Aorta (tissue), 5 donors: ENCODE measurements around the gene PIP4K2A. TPM values are rescaled to one million over a fixed set of nuclear protein-coding genes. Genes with fewer than 3 reads are reported as not detected.

Experiments used
- ATAC-seq: fragments of 200-7000 bp; cut with Tn5 transposase; one replicate; pipeline ENCODE4 v1.9.1; 2022; ENCODE audit warnings: moderate library complexity; ENCODE audit not compliant: low FRiP score
- DNase-seq, 2 donors: peaks; one replicate each; pipeline ENCODE4 v3.0.0-alpha.2; 2020
- H3K27ac ChIP-seq, 2 donors: one replicate each; pipeline ENCODE4 v1.5.1; 2013; ENCODE audit warnings: low read length in 2 of 2, mild to moderate bottlenecking in 2 of 2, moderate library complexity in 2 of 2, control low read depth in 1 of 2, inconsistent platforms in 1 of 2, low read depth in 1 of 2
- H3K27me3 ChIP-seq, 2 donors: one replicate each; pipeline ENCODE4 v1.6.1; 2013; ENCODE audit warnings: control low read depth in 1 of 2, low read length in 1 of 2, mild to moderate bottlenecking in 1 of 2, moderate library complexity in 1 of 2; ENCODE audit not compliant: insufficient read depth in 2 of 2, control insufficient read depth in 1 of 2
- H3K36me3 ChIP-seq, 2 donors: one replicate each; pipeline ENCODE4 v1.6.1; 2013; ENCODE audit warnings: control low read depth in 1 of 2, low read length in 1 of 2, mild to moderate bottlenecking in 1 of 2; ENCODE audit not compliant: insufficient read depth in 2 of 2, control insufficient read depth in 1 of 2
- H3K4me1 ChIP-seq, 2 donors: one replicate each; pipeline ENCODE4 v1.6.1; 2013; ENCODE audit warnings: low read length in 2 of 2, control low read depth in 1 of 2, mild to moderate bottlenecking in 1 of 2, moderate library complexity in 1 of 2; ENCODE audit not compliant: insufficient read depth in 2 of 2, control insufficient read depth in 1 of 2
- H3K4me3 ChIP-seq, 2 donors: one replicate each; pipeline ENCODE4 v1.5.1; 2013; ENCODE audit warnings: low read length in 2 of 2, control low read depth in 1 of 2, mild to moderate bottlenecking in 1 of 2
- H3K9me3 ChIP-seq: one replicate; pipeline ENCODE4 v1.6.1; 2013; ENCODE audit warnings: mild to moderate bottlenecking, low read length; ENCODE audit not compliant: control insufficient read depth
- WGBS, 2 donors: extraction: QIAGEN DNeasy Blood & Tissue Kit; methylation state at CpG; one replicate each; pipeline ENCODE4 v1.1.7; 2013; 5-methylcytosine and 5-hydroxymethylcytosine counted together
- intact Hi-C, 2 donors: fragments of 100-400 bp; cut with DNase I; formaldehyde crosslinking; loops; one replicate each; pipeline versions ENCODE4 v1.14.2 to v1.15.0; 2022
- polyA plus RNA-seq, 2 donors: library from polyadenylated mRNA; stranded (reverse); fragments of 200-250 nt; gene quantifications; one replicate each; pipeline ENCODE4 v1.2.3, GENCODE V29; 2013
- total RNA-seq, 2 donors: library from RNA; stranded (reverse); fragmentation: NEBNext Ultra II Directional; extraction: Animal tissue kit (Norgen Biotek cat#: 25700); gene quantifications; one replicate each; pipeline ENCODE4 v1.2.1, GENCODE V29; 2021
- donor health status: healthy with polysubstance abuse.
- donor health status: Bipolar disorder and iron deficiency.
- donor health status: DM: no; HTN: no; CAD: no.
- donor health status: DM: no; HTN: no; CAD: no.
- donor health status: DM: yes; HTN: yes; CAD: no.

The PIP4K2A gene
- total and polyA plus RNA-seq, 4 donors: 24.2 to 90.3 (median 53.6) TPM

DNA sequence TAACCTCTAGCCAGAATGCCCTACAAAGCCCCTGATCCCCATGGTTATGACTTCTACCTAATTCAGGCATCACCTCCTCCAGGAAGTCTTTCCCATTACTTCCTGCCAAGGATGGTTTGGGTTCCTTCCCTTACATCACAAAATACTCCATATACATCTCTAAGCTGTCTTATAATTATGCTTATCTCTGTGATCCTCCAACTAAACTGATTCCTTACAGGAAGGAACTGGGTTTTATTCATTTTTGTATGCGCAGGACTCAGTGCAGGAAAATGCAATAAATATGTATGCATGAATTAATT lies 41.3 kb downstream of the PIP4K2A start:
- 97 to 100% methylated on average over 1 of the region's 1 CpG for WGBS, 2 donors
- H3K4me1 ChIP-seq: peaks cover 1 to 10% of the 10 kb centered on the region in 2 donors
- intact Hi-C loops: no loop called here

DNA sequence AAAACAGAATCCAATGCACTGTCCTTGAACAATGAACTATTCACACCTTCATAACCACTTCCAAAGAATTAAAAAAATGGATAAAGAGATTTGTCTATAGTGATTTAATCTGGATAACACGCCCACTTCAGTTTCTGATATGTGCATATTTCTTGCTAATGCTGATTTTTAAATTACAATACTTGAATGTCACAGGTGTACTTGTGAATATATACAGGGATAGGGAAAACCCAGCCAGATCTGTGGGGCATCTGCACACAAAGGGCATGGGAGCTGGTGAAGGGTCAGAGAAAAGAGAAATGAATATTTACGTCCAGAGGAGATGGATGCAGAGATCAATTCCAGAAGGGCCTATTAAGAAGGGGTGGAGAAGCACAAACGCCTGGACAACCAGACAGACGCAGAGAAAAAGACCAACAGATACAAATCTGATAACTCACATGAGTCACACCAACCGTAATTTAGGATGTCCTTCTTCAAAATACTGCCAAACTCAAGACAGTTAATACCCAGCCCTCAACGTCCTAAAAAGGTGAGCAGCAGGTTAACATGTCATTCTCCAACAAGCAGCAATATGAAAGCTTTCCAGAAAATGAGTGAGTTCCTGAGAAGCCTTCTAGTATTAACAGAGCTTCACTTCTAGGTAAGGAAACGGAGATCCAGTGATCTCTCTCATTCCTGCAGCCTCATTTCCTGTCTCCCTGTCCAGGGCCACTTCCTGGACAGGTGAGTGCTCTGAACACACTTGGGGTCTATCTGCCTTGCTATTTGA lies 41.9 kb downstream of the PIP4K2A start:
- DNase-seq (no peak), ATAC-seq (no peak)
- H3K27ac ChIP-seq: no peak overlapping the region
- intact Hi-C loops: no loop called here
- H3K9me3 ChIP-seq: no peaks in the 10 kb centered on the region
- no peaks in the 10 kb centered on the region for H3K36me3 ChIP-seq
- peaks cover 1 to 10% of the 10 kb centered on the region in 2 donors for H3K4me1 ChIP-seq
- H3K4me3 ChIP-seq: no peak overlapping the region
- 85 to 86% methylated on average over 7 of the region's 7 CpGs for WGBS, 2 donors
- no peaks in the 10 kb centered on the region for H3K27me3 ChIP-seq

More for the DNA sequence above, 41.3 kb downstream of the PIP4K2A start:
- no peak overlapping the region for H3K4me3 ChIP-seq
- no peak for ATAC-seq
- no peaks in the 10 kb centered on the region for H3K27me3 ChIP-seq
- no peaks in the 10 kb centered on the region for H3K9me3 ChIP-seq
- no peaks in the 10 kb centered on the region for H3K36me3 ChIP-seq
- no peak overlapping the region for H3K27ac ChIP-seq
- DNase-seq: no peak

GRCh38 chr10:22670788-22671187 lies 43.6 kb downstream of the PIP4K2A start:
- intact Hi-C loops: no loop called here
- 71 to 77% methylated on average over 5 of the region's 5 CpGs for WGBS, 2 donors
- no peaks in the 10 kb centered on the region for H3K27me3 ChIP-seq
- no peak overlapping the region for H3K27ac ChIP-seq
- no peak overlapping the region for H3K4me3 ChIP-seq
- H3K9me3 ChIP-seq: no peaks in the 10 kb centered on the region
- ATAC-seq (no peak), DNase-seq (no peak)
- H3K4me1 ChIP-seq: peaks cover under 1 to 11% of the 10 kb centered on the region in 2 donors
- no peaks in the 10 kb centered on the region for H3K36me3 ChIP-seq

DNA sequence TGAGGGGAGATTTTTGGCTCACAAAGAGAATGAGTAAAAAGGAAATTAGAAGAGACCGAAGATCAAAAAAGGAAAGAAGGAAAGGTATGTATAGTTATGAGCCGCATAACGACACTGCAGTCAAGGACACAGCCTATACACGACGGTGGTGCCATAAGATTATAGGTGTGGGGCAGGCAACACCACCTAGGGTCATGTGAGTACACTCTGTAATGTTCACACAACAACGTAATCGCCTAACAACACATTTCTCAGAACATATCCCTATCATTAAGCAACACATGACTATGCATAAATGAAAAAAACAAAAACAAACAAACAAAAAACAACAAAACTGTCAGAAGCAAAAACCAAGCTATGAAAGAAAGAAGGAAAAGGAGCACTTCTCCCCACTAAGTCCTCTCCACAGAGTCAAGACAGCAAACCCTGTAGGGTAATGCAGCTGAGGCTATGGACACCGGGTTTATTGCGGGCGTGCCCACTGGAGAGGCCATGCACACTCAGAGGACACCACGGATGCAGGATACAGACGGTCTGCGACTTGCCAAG lies 45.1 kb downstream of the PIP4K2A start:
- intact Hi-C loops: no loop called here
- 94 to 95% methylated on average over 13 of the region's 13 CpGs for WGBS, 2 donors
- DNase-seq (no peak), ATAC-seq (no peak)
- no peak overlapping the region for H3K4me3 ChIP-seq
- H3K9me3 ChIP-seq: no peaks in the 10 kb centered on the region
- H3K27ac ChIP-seq: no peak overlapping the region
- peaks cover 0 to 7% of the 10 kb centered on the region in 2 donors for H3K4me1 ChIP-seq
- H3K36me3 ChIP-seq: no peaks in the 10 kb centered on the region
- no peaks in the 10 kb centered on the region for H3K27me3 ChIP-seq

- no peak overlapping the region for H3K4me3 ChIP-seq
- DNase-seq (no peak), ATAC-seq (no peak)
- 72 to 74% methylated on average over 2 of the region's 2 CpGs for WGBS, 2 donors
- no peak overlapping the region for H3K27ac ChIP-seq
- no peaks in the 10 kb centered on the region for H3K9me3 ChIP-seq
- no peaks in the 10 kb centered on the region for H3K36me3 ChIP-seq
- intact Hi-C loops: no loop called here
- H3K4me1 ChIP-seq: peaks cover 0 to 3% of the 10 kb centered on the region in 2 donors
- H3K27me3 ChIP-seq: no peaks in the 10 kb centered on the region
These were observed 47.3 kb downstream of the PIP4K2A start for GRCh38 chr10:22667093-22667480.

DNA sequence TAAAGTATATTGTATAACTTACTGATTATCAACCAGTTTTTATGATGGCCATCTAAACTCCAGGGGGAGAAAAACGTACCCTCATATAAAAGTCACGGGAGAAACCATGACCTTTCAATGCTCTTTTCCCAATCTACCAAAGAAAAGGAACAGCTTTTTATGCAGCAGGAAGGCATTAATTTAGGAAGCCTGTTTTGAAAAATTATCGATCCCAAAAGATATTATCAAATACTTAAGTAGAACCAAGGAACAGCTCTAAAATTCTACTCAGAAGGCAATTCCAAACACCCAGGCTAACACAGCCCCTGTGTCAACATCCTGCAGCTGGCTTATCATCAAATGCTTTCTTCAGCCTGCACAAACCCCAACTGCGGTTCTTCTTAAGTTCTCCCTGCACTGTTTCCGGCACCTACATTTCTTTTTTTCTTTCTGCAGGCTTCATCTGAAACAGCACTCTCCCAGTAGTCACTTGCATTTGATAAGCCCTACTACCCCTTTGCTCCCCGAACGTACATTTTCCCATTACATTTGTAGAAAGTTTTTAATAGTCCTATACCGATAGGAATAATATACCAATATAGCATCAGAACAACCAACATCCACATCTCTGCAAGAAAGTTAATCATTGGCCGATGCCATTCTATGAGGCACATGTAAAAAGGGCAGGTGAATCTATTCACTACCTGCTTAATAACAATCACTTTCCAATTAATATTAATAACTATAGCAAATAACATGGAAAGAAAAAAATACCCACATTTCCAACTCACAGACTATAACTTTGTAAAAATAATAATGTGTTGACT lies 47.9 kb downstream of the PIP4K2A start:
- WGBS, 2 donors: 30 to 35% methylated on average over 9 of the region's 9 CpGs
- intact Hi-C loops: no loop called here
- ATAC-seq: no peak

GRCh38 chr10:22665329-22665728 lies 49.0 kb downstream of the PIP4K2A start:
- Histone ChIP-seq H3K4me3 (no peak overlapping the region), H3K27ac (no peak overlapping the region), H3K4me1 (peaks cover 0 to 3% of the 10 kb centered on the region in 2 donors), H3K36me3 (no peaks in the 10 kb centered on the region), H3K27me3 (no peaks in the 10 kb centered on the region), H3K9me3 (no peaks in the 10 kb centered on the region)
- WGBS, 2 donors: 97% methylated on average over 2 of the region's 2 CpGs
- DNase-seq (no peak), ATAC-seq (no peak)
- intact Hi-C loops: no loop called here

More for the DNA sequence above, 47.9 kb downstream of the PIP4K2A start:
- H3K36me3 ChIP-seq: no peaks in the 10 kb centered on the region
- H3K27ac ChIP-seq: no peak overlapping the region
- DNase-seq: no peak
- H3K4me1 ChIP-seq: peaks cover 0 to 3% of the 10 kb centered on the region in 2 donors
- H3K27me3 ChIP-seq: no peaks in the 10 kb centered on the region
- no peak overlapping the region for H3K4me3 ChIP-seq
- no peaks in the 10 kb centered on the region for H3K9me3 ChIP-seq

- no peak for ATAC-seq
- Histone ChIP-seq H3K27ac (no peak overlapping the region), H3K4me1 (peaks cover 0 to 3% of the 10 kb centered on the region in 2 donors), H3K4me3 (no peak overlapping the region), H3K27me3 (no peaks in the 10 kb centered on the region), H3K36me3 (no peaks in the 10 kb centered on the region), H3K9me3 (no peaks in the 10 kb centered on the region)
- intact Hi-C loops: no loop called here
- DNase-seq: no peak
- WGBS, 2 donors: 79 to 87% methylated on average over 6 of the region's 6 CpGs
These were observed 51.5 kb downstream of the PIP4K2A start for GRCh38 chr10:22662733-22663330.
